Activated gamma-delta T cell treated with Interleukin-2 at 50 U/mL for 16 hours (primary cell): ENCODE results near the gene LRMDA.

Source experiments
- DNase-seq: peaks from one replicate; pipeline ENCODE4 v3.0.0-alpha.2; 2020

Gene LRMDA

DNA sequence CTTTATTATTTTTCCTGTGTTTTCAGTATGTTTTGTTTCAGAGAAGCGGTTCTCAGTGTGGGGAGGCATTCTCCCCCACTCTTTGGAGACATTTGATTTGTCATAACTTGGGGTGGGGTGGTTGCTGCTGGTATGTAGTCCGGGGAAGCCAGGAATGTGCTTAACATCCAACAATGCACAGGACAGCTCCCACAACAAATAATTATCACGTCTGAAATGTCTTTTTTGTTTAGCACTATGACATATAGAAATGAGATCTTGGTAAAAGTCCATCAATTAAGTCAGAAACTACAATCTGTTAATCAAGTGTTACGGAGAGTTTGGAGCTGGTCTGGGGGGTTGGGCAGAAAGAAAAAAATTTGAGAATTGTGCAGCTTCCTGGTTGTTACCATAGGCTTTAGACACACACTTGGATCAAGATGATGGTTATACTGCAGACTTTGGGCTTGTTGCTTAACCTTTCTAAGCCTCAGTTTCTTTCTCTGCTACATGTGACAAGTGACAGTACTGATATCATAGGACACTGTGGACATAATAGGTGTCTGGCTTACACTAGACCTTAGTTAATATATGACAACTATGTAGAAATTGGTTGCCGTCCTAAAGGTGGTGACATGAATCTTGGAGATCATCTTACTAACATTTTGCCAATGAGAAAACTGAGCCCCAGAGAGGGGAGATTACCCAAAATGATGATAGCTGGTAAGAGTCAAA is 113.7 kb downstream of the LRMDA start:
- DNase-seq: no peak

DNA sequence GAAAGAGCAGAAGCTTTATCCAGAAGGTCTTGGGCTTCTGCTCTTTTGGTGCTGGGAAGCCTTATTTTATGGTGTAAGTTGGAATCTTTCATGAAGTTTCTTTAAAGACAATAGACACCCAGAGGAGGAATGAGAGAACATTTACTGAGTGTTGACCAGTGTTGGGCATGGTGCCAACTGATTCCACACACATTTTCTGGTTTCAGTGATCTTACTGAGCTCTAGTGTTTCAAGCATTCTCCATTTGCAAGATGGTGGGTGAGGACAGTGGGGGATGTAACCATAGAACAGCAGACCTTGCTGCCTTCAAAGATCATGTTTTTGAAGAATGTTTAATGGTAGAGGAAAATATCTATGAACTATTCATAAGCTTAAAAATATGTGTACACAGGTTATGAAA is 114.6 kb downstream of the LRMDA start:
- no peak for DNase-seq

DNA sequence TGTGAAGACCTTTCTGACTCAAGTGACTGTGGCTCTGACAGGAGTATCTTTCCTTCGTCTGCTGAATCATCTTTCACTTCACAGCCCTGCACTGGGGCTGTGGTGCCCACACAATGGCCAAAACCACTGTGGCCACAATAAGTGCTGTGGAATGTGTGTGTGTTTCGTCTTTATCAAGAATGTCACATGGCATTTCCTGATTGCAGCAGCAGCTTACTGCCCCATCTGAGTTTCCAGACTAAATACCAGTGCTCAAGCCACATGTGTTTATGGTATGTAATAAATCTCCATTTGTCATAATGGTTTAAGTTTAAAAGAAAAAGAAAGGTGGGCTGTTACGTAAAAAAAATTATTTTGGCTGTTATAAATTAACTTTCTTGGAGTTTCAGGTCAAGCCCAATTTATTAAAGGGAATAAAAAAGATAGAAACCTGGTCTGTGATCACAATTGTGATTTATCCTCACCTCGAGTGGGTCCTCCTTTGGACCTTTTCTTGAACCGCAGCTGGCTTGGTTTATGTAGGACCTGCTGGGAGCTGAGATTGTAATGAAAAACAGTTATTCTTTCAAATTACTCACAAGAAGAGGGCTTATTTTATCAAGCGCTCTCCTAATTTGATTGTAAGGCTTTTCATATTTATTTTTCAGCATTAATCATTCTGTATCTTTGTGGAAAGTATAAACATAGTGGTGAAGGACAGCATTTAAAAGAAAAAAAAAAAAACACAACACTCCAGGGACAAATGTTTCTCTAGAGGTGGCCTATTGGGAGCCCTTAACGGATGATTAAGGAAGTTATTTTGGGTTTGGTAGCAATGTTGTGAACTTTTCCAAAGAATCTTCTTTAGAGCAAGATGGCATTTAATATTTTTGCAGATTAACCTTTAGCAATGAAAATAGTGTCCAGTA is 116.2 kb downstream of the LRMDA start:
- DNase-seq: no peak

DNA sequence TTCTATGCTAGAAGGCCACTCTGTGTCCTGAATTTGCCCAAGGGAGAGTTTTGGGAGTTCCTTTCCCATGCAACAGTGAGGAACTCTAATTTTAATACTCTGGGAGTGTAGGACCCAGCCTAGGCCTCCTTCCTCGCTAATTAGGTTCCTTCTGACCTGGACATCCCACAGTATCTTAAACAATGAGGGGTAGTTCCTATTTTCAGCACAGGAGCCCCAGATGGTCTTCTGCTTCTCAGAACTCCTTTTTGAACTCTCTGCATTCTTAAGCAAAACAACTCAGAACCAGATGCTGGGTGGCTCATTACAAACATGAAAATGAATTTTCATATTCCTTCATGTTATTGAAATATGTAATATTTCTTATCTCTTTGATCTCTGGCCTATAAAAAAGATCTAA is 116.9 kb downstream of the LRMDA start:
- no peak for DNase-seq

DNA sequence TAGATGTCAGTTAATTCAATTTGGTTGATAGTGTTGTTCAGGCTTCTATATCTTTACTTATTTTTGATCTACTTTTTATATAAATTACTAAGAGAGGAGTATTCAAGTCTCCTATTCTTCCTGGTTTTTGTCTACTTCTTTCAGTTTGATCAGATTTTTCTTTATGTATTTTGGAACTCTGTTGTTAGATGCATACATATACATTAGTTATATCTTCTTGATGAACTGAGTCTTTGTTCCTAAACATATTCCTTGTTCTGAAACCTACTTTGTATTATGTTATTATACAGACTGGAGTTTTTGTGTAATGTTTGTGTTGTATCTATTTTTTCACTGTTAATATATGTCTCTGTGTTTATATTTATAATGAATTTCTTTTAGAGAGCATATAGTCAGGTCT is 118.8 kb downstream of the LRMDA start:
- DNase-seq: no peak

DNA sequence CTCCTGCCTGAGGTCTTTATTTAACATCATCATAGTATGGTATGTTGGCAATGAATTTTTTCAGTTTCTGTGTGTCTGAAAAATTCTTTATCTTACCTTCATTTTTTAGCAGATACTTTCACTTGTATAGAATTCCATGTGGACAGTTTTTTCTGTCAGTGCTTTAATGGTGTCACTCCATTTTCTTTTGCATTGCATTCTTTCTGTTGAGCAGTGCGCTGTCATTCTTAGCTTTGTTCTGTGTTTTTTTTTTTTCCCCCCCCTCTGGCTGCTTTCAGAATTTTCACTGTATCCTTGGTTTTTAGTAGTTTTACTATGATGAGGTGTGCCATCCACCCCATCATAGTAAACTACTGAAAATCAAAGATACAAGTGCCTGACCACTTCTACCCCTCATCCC is 120.7 kb downstream of the LRMDA start:
- DNase-seq: no peak

DNA sequence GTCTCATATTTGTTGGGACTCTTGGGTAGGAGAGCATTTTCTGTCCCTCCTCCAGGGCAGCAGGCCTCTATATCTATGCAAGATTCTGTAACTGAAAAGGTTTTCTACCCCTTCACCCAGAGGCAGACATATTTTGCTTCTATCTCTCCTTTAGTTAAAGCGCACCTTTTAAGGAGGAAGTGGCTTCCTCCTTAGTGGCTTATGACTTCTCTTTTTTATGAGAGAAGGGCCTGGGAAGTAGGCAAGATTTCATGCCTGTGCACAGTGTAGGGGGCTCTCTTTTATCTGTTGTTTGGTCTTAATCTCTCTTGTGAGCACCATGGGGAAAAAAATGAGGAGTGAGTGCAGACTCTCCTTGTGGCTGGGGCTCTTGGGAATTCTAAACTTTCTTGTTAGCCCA is 122.1 kb downstream of the LRMDA start:
- no peak for DNase-seq

DNA sequence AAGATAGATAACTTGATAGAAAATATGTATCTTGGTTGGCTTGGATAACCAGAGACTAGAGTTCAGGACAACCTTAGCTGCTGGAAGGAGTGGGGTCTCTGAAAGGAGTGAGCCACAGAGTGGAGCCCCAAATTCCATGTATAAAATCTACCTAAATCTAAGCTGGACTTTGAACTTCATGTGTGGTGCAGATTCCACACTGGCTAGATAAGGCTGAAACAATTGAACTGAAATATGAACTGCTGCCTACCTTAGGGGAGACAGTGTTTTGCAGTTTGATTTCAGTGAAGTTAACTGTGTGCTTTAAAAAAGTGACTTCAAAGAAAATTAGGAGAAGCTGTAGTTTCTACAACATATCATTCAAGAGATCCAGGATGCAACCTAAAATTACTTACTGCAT is 123.9 kb downstream of the LRMDA start:
- no peak for DNase-seq

DNA sequence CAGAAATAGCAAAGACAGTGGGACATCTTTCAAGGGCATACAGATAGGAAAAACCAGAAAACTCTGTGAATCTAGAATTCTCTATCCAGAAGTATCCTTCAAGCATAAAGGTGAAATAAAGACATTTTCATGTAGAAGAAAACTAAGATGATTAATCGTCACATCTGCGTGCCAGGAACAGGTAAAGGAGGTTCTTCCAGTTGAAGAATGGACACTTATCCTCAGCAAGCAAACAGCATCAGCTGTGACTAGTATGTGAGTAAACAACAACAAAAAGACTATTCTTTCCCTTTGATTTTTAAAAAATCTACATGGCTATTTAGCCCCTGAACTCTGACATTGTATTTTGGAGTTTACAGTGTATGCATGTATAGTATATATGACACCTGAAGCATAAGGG is 124.9 kb downstream of the LRMDA start:
- DNase-seq: no peak

DNA sequence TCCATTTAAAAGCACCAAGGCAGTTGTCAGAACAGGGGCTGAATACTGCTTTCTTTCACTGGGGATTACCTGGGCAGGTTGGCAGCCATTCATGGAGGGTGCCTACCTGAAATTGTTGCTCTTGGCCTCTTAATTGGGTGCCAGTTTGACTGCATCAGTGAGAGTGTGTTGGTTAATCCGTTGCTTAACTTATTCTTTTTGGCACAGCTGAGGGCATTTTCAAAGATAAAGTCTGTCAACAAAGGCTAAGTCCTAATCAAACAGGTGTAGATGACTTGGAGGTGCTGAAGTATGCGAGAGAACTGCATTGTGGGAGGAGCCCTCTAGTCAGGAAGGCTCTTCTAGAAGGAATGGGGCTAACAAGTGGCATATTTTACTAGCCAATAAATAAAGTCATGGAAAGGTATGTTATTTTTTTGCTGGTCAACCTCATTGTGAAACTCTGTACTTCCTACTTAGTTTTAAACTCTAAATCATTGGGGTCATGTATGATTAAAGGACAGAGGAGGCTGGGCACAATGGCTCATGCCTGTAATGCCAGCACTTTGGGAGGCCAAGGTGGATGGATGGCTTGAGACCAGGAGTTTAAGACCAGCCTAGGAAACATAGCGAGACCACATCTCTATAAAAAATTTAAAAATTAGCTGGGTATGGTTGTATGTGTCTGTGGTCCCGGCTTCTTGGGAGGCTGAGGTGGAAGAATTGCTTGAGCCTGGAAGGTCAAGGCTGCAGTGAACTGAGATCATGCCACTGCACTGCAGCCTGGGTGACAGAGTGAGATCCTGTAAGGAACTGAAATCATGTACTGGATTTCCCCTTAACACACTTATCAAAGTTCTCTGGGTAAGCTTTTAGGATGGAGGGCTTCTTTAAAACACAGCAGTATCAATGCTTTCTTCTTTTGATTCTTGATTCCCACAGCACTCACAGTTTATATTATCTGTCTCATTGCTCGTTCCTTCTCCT is 134.1 kb downstream of the LRMDA start:
- DNase-seq: no peak

DNA sequence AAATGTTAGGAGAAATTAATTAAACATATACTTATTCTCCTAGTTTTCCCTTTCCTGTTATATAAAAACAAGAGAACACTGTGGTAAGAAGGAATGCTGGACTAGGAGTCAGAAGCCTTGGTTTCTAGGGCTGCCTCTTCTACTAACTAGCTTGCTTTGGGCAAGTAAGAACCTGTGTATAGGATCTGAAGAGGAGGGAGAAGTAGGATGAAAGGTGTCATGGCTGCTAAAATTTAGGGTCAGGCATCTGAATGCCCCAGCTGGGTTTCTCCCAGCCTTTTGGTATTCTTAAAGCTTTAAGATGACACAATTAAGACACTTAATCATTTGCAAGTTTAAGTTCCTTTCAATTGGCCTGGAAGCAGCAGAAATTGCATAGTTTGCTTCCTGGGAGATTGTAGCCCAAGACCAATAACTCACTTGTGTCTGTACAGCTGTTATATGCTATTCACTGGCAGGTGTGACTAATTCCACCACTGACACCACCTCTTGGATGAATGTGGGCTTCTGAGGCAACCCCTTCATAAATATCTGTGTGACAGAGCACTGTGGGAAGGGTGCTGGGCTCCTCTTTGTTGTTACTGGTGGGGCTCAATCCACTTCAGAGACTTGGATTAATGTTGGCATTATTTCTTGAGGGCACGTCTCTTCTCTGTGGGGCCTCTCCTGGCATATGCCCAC is 137.2 kb downstream of the LRMDA start:
- no peak for DNase-seq

DNA sequence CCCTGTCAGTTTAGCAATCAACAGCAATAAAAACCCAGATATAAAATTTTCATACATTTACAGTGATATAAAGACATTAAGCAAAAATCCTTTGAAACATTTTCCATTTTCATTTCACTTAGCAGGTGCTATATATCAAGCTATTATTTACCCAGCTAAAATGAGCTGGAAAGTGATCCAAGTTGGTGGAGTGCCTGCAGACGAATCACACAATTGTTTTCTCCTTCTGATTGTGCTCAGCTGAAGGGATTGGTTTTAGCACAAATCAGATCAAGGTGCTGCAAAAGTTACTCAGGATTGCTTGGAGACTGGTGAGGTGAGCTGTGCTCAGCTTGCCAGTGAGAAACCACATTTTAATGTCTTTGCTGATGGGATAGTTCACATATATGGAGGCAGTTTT is 138.1 kb downstream of the LRMDA start:
- DNase-seq: no peak

DNA sequence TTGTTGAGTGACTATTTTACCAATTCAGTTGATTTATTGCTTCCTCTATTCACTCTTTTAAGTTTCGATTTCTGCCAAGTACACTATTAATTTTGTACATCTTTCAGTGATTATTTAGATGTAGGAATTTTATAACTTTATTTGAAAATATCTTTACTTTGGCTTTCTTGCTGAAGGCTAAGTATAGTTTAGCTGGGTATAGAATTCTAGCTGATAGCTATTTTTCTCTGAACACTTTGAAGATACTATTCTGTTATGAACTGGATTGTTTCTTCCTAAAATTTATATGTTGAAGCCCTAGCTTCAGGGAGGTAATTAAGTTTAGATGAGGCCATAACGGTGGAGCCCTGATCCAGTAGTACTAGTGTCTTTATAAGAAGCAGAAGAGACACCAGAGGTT is 141.1 kb downstream of the LRMDA start:
- DNase-seq: no peak

DNA sequence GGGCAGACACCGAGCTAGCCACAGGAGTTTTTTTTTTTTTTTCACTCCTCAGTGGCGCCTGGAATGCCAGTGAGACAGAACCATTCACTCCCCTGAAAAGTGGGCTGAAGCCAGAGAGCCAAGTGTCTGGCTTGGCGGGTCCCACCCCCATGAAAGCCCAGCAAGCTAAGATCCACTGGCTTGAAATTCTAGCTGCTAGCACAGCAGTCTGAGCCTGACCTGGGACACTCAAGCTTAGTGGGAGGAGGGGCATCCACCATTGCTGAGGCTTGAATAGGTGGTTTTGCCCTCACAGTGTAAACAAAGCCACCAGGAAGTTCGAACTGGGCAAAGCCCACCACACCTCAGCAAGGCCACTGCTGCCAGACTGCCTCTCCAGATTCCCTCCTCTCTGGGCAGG is 144.5 kb downstream of the LRMDA start:
- no peak for DNase-seq

DNA sequence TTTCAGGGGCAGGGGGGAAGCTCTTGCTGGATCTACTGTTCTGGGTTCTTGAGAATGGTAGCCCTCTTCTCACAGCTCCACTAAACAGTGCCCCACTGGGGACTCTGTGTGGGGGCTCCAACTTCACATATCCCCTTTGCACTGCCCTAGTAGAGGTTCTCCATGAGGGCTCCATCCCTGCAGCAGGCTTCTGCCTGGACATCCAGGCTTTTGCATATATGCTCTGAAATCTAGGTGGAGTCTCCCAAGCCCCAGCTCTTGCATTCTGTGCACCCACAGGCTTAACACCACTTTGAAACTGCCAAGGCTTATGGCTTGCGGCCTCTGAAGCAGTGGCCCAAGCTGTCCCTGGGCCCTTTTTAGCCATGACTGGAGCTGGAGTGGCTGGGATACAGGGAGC is 150.7 kb downstream of the LRMDA start:
- no peak for DNase-seq

DNA sequence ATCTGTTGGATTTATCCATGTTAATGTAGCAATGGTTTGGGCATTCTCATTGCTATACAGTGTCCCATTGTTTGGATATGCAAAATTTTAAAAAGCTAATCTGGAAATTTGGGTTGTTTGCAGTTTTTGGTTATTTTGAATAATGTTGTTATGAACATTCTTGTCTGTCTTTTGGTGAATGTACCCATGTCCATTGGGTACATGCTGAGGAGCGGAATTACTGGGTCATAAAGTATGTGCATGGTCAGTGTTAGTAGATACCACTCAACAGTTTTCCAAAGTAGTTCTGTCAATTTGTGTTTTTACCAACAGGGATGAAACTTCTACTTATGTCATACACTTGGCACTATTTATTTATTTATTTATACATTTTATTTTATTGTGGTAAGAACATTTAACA is 153.9 kb downstream of the LRMDA start:
- no peak for DNase-seq

DNA sequence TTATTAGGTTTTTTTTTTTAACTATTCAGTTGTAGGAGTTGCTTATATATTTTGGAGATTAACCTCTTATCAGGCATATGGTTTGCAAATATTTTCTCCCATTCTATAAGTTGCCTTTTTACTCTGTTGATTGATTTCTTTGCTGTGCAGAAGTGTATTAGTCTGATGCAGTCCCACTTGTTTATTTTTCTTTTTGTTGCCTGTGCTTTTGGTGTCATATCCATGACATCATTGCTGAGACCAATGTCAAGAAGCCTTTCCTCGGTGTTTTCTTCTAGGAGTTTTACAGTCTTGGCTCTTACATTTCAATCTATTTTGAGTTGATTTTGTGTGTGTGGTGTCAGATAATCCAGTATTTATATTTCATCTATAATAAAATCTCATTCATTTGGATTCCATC is 155.4 kb downstream of the LRMDA start:
- no peak for DNase-seq

DNA sequence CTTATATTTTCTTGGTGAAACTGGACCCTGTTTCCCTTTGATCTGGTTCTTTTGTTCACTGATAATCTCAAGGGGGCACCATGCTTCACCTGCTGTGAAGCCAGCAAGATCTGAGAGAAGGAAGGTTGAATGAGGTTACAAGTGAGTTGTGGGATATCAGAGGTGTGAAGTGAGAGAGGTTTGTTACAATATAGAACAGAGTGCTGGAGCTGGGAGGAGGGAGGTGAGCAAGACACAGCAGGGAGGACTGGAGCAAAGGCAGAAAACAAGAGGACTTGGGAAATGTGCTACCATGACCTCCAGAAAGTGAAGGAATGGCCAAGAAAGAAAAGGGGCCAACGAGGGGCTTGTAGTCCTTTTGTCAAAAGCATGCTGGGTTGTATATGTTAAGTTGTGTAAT is 156.6 kb downstream of the LRMDA start:
- DNase-seq: no peak

DNA sequence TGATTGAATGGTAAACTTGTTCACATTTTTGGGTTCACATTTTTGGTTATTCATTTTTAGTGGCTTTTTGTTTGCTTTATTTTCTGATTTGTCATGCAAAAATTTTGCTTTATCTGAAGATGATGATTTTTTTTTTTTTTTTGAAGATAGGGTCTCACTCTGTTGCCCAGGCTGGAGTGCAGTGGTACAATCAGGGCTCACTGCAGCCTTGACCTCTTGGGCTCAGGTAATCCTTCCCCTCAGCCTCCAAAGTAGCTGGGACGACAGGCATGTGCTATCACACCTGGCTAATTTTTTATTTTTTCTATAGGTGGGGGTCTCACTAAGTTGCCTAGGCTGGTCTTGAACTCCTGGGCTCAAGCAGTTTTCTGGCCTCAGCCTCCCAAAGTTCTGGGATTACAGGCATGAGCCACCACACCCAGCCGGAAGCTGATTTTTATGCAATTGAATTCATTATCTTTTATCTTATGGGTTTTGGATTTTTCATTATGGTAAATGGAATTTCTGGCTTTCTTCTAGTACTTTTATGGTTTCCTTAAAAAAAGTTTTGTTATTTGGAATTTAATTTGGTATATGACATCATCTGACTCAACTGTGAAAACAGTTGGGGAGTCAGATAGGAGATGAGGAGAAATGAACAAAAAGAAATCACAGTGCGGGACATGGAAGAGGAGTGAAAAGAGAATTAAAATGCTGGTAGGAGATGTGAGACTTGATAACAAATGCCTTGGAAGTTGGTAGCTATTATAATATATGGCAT is 158.7 kb downstream of the LRMDA start:
- no peak for DNase-seq

DNA sequence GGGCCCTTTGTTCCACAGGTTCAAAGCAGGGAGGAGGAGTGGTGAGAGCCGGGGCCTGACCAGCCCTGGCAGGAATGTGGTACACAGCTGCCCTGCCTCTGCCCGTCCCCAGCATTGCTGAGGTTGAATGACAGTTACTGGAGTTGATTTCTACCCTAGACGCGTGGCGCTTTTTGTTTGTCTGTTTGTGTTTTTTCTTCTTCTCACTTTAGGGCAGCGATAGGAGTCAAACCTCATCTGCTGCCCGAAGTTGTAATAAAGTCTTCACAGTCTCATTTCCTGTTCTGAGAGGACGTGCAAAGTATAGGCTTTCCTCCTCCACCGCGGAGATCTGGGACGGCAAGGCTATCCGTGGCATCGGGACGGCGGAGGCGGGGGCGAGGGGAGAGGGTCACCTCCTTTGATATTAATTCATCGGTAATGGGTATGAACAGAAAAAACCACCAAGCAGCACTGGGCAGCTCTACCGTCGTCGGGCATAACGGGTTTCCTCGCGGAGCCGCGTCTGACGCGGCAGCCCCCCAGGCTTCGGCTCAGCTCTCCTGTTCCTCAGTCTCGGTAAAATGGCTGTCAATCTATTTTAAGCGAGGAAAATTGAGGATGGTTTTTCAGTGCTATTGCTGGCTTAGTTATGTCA is 160.8 kb downstream of the LRMDA start:
- DNase-seq: no peak
